ENCODE results near the gene CARMIL1. TPM values are rescaled to one million over a fixed set of nuclear protein-coding genes. Genes with fewer than 3 reads are reported as not detected.
A peak's percentile ranks its signal among the peaks of the same experiment; 100 is the strongest.

CARMIL1 gene
- total RNA-seq, 1 donor from 2014 or later: 8.4 TPM

DNA sequence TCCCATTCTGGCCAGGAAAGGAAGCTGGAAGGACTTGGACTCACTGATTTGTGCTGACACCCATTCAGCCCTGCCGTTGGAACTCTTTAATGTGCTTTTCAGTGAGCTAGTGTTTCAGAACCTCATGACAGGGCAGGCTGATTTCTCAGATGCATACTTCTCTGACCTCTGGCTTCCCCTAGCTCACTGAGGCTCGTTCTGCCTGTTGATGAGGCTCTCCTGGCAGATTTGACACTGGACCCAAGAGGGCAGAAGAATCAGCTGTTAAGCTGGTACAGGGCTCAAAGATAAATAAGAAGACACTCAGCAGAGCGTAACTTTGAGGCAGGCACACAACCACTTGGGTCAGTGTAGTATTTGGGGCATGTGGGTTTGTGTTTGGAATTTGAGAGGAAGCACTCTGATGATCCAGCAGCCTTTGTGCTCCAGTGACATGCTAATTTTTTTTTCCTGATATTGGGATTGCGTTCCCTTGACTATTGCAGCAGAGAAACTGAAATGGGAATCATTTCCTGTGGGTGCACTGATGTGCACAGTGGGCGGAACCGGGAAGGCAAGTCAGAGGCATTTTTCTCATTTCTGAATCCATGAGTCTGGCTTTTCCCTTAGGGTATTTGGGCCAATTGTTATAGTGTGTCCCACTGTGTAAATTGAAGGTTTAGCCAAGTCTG is 80.2 kb downstream of the CARMIL1 start:
- no peak overlapping the region for H3K4me3 ChIP-seq
- no peaks in the 10 kb centered on the region for H3K27me3 ChIP-seq (ENCODE audit: low read depth)
- H3K36me3 ChIP-seq: no peaks in the 10 kb centered on the region
- TF ChIP-seq, protein P1, sequence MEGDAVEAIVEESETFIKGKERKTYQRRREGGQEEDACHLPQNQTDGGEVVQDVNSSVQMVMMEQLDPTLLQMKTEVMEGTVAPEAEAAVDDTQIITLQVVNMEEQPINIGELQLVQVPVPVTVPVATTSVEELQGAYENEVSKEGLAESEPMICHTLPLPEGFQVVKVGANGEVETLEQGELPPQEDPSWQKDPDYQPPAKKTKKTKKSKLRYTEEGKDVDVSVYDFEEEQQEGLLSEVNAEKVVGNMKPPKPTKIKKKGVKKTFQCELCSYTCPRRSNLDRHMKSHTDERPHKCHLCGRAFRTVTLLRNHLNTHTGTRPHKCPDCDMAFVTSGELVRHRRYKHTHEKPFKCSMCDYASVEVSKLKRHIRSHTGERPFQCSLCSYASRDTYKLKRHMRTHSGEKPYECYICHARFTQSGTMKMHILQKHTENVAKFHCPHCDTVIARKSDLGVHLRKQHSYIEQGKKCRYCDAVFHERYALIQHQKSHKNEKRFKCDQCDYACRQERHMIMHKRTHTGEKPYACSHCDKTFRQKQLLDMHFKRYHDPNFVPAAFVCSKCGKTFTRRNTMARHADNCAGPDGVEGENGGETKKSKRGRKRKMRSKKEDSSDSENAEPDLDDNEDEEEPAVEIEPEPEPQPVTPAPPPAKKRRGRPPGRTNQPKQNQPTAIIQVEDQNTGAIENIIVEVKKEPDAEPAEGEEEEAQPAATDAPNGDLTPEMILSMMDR (IDR thresholded peaks at IDR 0.05; ENCODE audit: borderline replicate concordance): no peak
- DNase-seq: peak; percentile 37
- H3K4me1 ChIP-seq: peaks cover 18% of the 10 kb centered on the region
- H3K27ac ChIP-seq (replicated peaks): peak overlapping the region; percentile 78
- intact Hi-C loops (cut with micrococcal nuclease): no loop called here
- H3K9me3 ChIP-seq (replicated peaks): no peaks in the 10 kb centered on the region

DNA sequence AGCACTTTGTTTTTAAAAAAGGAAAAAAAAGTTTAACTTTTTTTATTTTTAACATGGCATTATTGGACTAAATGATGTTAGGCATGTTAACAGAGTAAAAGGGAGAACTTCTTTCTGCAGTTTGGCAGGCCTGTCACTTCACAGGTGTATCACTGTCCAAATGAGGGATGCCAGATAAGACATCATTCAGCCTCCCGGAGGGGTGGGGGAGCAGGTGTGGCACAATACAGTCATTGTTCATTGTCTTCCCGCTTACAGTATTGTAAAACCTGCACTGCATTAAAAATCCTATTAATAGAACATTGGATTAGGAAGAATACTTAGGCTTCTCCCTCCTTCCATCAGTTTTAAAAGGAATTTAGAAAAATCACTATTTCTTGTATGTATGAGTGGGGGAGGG is 80.7 kb downstream of the CARMIL1 start:
- Histone ChIP-seq H3K27me3 (ENCODE audit: low read depth) (no peaks in the 10 kb centered on the region), H3K27ac (replicated peaks) (peak overlapping the region; percentile 78), H3K4me3 (no peak overlapping the region), H3K9me3 (replicated peaks) (no peaks in the 10 kb centered on the region), H3K4me1 (peaks cover 18% of the 10 kb centered on the region), H3K36me3 (no peaks in the 10 kb centered on the region)
- intact Hi-C loops (cut with micrococcal nuclease): no loop called here
- TF ChIP-seq, protein P1 (IDR thresholded peaks at IDR 0.05; ENCODE audit: borderline replicate concordance): no peak
- DNase-seq: no peak

DNA sequence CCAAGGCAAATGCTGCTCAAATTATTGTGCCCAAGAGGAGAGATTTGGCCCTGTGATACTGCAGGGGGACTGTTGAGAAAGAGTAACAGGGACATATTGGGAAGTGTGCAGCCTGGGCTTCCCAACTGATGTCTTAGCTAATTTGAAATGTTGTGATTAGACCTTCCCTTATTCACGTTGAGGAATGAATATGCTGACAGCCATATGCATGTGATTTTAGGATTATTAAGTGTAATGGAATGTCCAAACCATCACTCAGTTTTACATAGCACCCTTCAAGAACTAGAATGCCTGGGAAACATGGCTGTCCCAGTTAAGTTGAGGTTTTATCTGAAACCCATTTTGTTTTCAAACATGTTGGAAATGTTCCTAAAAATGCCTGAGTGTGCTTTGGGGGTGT is 81.4 kb downstream of the CARMIL1 start:
- no peaks in the 10 kb centered on the region for H3K9me3 ChIP-seq (replicated peaks)
- intact Hi-C loops (cut with micrococcal nuclease): no loop called here
- no peak for DNase-seq
- TF ChIP-seq, protein P1 (IDR thresholded peaks at IDR 0.05; ENCODE audit: borderline replicate concordance): no peak
- no peaks in the 10 kb centered on the region for H3K36me3 ChIP-seq
- H3K4me1 ChIP-seq: peaks cover 18% of the 10 kb centered on the region
- H3K27ac ChIP-seq (replicated peaks): no peak overlapping the region
- no peaks in the 10 kb centered on the region for H3K27me3 ChIP-seq (ENCODE audit: low read depth)
- H3K4me3 ChIP-seq: no peak overlapping the region

DNA sequence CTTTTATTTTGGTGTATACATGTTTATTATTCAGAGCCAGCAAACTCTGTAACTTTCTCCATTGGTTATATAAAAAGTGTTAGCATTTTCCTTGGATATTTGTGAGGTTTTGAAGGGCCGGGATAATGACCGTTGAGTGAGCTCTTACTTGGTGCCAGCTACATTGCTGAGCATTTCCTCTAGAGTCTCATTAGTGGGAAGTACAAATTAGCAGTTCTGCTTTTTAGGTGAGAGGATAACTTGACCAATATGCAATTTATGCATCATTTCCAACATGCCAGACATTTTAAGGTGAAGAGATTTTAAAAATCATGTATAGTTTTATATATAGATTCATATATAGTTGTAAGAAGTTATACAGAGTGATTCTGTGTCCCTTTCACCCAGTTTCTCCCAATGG is 84.3 kb downstream of the CARMIL1 start:
- no peak overlapping the region for H3K4me3 ChIP-seq
- peaks cover 34% of the 10 kb centered on the region for H3K4me1 ChIP-seq
- intact Hi-C loops (cut with micrococcal nuclease): no loop called here
- H3K27me3 ChIP-seq (ENCODE audit: low read depth): no peaks in the 10 kb centered on the region
- no peaks in the 10 kb centered on the region for H3K9me3 ChIP-seq (replicated peaks)
- TF ChIP-seq, protein P1 (IDR thresholded peaks at IDR 0.05; ENCODE audit: borderline replicate concordance): no peak
- no peak for DNase-seq
- no peaks in the 10 kb centered on the region for H3K36me3 ChIP-seq
- no peak overlapping the region for H3K27ac ChIP-seq (replicated peaks)

DNA sequence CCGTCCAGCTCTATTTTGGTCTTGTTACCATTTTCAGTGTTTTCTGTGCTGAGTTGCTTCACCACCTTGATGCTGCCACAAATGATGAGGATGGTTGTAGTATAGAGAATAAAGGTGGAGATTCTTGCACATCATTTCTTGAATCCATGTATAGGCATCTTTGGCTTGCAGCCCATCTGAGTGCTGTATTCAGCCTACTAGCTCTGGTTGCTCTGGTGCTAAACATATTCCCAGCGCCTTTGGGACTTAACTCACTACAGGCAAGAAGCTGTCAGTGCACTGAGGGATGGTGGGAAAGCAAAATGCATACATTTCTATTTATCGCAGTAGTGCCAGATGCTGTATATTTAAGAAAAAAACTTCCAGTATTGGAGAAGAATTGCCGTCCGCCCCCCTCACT is 86.0 kb downstream of the CARMIL1 start:
- no peak for DNase-seq
- intact Hi-C loops (cut with micrococcal nuclease): no loop called here
- Histone ChIP-seq H3K36me3 (no peaks in the 10 kb centered on the region), H3K4me3 (no peak overlapping the region), H3K4me1 (peaks cover 35% of the 10 kb centered on the region), H3K9me3 (replicated peaks) (no peaks in the 10 kb centered on the region), H3K27ac (replicated peaks) (no peak overlapping the region), H3K27me3 (ENCODE audit: low read depth) (no peaks in the 10 kb centered on the region)
- TF ChIP-seq, protein P1 (IDR thresholded peaks at IDR 0.05; ENCODE audit: borderline replicate concordance): no peak

Measured in left ventricle myocardium inferior (tissue), 1 donor.